ENCODE data around the gene ROR1.

Gene ROR1

DNA sequence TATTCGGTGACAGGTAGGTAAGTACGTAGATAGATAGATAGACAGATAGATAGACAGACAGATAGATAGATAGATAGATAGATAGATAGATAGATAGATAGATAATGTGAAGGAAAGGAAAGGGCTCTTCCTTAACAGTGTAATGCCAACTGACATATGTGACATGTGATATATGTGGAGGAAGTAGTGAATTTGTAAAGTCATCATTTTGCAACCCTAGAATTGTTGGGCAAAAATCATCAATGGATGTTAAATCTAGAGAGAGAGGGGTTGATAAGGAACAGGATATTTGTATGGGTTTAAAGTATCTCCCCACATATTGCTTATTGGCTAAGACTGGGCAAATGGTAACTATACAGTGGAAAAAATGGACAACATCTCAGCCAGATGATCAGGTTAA is 166.6 kb downstream of the ROR1 start:
- no peak for DNase-seq

DNA sequence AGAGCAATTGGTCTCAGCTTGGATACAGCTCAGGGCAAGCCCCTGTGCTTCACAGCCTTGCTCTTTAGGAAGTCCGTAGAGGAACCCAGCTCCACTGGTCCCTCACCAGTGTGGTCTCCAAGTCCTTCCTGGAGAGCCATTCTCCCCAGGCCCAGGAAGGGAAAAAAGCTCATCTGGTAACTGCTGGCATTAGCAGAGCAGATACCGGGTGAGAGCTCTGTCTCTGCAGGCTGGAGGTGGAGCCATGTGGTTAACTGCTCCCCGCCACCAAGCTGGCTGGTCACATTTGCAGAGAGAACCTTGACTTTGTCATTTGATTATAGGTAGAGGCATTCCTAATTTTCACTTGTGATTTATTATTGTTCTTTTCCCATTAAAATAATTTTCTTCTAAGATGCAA is 169.6 kb downstream of the ROR1 start:
- DNase-seq: no peak

DNA sequence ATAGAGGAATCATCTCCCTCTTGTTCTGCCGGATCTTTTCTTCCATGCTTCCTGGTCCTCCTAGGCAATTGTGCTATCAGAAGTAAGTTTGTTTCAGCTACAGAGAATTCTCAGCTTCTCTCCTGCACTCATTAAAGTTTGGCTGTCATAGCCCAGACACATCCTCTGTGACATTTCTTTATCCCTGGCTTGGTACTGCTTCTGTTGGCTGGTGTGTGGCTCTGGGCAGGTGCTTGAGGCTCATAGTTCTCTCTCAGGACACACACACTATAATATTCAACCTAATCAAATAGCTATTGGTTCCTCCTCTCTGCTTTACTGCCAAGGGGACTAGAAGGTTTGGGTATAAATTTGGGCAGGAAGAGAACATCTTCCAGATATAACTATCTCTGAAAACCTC is 172.1 kb downstream of the ROR1 start:
- no peak for DNase-seq

DNA sequence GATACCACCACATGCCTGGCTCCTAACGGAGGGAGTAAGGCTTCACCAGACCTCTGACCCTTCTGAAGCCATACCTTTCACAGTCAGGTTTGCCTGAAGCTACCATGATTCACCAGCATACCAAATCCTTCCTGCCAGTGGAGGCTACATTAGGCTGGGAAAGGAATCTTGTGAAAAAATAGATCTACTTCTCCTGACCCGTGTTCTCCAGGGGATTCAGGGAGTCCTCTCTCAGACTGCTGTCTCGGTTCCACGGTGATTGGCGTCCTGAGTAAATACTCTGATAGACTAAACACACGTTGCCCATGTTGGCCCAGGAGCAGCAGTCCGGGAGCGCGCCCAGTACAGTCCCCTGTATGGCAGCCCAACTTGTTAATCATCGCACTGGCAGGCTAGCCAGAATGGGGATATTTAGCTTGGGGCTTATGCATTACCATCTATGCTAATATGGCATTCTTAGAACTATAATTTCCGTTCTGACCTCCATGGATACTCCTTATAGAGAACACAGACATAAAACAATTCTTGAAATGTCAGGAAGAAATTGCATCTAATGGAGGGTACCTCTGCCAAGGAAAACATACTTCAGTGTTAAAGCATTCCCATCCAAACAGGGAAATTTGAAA is 173.2 kb downstream of the ROR1 start:
- DNase-seq: no peak

DNA sequence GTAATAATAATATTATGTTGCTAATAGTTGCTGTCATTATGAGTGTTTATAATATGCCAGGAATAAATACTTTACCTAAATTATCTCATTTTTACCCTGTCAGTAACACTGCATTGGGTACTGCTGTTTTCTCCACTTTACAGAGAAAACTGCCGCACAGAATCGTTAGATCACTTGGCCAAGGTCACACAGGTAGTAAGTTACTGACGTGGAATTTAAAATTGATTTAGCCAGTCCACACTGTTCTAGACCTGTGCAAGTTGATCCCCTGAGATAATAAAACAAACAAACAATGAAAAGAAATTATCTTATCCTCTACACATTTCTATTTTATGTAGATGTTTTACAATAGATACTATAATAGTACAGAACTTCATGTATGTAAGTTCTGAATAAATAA is 174.1 kb downstream of the ROR1 start:
- no peak for DNase-seq

DNA sequence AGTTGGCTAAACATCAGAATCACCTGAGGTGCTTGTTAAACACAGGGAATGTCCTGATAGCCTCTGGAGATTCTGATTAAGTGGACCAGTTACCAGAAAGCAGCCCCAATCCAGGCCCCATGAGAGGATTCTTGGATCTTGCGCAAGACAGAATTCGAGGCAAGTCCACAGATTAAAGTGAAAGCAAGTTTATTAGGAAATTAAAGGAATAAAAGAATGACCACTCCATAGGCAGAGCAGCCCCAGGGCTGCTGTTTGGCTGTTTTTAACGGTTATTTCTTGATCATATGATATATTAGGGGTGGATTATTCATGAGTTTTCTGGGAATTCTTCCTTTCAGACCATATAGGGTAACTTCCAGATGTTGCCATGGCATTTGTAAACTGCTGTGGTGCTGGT is 176.2 kb downstream of the ROR1 start:
- DNase-seq: no peak

DNA sequence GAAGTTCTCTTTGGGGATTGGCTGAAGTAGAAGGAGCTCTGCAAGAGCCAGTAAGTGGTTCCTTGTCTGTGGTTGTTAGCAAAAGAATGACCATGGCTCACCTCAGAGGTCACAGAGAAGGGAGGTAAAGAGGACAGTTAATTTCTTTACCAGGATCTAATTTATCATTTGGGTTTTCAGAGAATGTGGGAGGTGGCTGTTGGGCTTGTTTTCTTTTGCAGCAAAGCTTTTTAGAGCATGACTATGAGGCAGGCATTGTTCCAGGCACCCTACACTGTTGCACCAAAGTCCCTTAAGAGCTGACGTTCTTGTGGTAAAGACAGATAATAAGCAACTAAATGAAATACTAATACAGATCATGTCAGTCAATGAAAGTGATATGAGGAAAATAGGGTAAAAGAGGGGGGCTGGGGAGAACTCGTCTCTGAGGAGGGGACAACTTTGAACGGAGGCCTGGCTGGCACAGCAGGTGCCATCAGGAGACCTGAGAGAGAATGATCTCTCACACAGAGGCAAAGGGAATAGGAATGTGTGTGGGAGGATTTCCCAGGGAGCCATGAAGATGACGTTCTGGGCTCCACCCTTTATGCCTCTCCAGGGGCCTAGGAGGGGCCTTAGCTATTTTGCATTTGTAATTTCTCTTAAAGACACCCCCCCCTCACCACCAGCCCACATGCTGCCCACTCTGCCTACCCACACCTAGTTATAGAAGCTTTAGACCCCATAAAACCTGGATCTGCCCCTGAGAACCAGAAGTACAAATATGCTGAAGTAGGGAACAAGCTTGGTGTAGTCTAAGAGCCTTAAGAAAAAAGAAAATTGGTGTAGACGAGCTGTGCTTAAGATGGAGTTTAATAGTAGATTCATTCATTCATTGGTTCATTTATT is 177.5 kb downstream of the ROR1 start:
- DNase-seq: no peak

DNA sequence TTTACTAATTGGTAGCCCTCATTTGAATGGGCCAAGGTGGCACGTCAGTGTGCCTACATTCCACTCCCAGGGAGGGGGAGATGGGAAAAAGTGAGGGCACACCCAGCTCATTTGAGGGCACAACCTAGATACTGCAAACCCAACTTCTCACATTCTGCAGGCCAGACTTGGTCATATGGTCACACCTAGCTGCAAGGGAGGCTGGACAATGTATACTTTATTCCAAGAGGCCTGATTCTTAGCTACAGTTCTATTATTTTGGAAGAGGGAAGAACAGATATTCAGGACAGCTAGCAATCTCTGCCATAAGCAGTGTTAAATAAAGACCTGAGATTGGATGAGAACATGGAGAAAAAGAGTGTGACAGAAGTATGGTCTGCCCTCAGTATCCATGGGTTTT is 180.4 kb downstream of the ROR1 start:
- no peak for DNase-seq

DNA sequence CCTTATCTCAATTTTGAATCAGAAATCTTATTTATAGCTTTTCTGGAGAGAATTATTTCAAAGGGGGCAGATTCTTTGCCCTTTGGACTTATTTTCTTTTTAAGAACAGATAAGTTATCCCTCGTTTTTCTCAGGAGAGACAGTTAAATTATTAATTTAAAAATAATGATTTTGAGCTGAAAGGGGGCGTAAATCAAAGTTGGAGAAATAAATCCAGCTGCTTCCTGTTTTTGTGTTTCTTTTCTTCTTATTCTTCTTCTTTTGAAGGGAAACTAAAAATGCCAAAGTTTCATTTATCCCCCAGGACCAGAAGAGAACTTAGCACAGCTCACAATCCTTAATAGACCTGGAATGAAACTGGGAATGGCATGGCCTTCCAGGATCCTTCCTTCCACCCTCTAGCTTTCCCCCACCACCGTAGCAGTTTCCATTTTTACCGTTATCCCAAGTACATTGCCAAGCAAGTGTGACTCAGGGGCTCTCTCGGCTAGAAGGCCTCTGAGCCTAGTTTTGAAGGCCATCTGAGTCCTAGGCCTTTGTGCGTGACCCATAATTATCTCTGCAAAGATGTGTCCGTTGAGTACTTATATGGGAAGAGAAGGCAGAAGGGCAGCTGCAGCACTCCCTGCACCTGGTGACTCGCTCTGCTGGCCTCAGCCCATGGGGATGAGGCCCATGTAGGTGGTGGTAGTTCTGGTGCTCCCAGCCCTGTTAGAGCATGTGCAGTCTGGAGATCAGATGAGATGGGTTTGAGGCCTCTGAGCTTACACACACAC is 181.7 kb downstream of the ROR1 start:
- no peak for DNase-seq

DNA sequence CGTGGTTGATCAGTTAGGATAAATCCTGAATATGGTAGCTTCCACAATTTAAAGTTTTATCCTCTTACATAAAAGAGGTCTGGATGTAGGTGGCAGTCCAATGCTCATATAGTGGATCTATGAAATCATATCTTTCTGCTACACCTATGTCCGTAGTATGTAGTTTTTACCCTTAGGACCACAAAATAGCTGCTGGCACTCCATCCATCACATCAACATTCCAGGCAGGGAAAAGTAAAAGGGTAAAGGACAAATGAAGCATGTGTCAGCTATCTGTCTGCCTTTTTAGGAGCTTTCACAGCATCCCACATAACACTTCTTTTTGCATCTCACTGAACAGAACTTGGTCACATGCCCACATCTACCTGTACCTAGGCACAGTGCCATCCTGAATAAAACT is 184.7 kb downstream of the ROR1 start:
- no peak for DNase-seq

DNA sequence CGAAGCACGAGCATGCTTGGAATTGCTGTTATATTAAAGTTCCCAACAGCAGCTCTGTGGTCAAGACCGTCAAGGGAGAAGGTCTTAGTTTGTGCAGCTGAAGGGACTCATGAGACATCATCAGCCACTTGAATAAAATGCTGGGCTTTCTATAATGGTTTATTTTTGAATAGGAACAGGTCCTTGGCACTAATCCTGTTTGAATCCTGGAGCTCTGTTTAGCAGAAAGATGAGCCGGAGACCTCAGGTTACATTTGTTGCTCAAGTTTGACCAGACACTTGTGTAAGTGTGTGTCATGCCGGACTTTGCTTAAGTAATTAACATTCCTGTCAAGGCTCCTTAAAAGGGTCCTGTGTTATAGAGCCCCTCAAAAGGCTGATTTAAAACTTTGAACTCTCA is 186.5 kb downstream of the ROR1 start:
- no peak for DNase-seq

DNA sequence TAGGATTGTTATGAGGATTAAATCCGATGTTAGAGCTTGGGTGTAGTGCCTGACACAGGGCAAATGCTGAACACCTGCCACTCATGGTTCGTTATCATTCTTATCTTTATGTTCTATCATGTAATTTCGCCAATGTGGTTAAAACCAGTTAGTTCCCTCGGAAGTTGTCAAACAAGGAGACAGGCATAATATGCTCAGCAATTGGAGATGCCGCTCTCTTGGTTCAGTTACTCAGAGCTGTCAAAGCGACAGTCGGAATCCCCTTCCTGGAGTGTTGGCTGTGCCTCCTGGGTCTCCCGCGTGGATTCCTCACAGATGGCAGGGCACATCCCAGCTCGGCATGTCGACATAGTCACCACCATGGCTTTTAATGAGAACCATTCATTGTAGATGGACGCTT is 192.2 kb downstream of the ROR1 start:
- no peak for DNase-seq

DNA sequence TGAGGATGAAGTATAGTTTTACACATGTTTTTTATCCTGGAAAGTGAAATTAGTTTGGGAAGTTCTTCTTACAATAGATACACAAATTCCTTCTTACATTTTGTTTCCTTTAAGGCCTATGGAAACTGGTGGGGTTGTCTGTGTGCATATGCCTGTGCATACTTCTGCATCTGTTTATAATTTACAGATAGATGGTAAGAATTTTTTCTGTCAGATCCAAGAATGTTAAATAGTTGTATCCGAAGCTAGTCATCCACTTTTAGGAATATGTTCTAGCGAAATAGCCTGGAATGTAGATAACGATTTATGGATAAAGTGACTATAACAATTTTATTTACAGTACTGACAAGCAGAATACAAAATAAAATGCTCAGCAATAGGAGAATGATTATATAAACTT is 194.1 kb downstream of the ROR1 start:
- no peak for DNase-seq

DNA sequence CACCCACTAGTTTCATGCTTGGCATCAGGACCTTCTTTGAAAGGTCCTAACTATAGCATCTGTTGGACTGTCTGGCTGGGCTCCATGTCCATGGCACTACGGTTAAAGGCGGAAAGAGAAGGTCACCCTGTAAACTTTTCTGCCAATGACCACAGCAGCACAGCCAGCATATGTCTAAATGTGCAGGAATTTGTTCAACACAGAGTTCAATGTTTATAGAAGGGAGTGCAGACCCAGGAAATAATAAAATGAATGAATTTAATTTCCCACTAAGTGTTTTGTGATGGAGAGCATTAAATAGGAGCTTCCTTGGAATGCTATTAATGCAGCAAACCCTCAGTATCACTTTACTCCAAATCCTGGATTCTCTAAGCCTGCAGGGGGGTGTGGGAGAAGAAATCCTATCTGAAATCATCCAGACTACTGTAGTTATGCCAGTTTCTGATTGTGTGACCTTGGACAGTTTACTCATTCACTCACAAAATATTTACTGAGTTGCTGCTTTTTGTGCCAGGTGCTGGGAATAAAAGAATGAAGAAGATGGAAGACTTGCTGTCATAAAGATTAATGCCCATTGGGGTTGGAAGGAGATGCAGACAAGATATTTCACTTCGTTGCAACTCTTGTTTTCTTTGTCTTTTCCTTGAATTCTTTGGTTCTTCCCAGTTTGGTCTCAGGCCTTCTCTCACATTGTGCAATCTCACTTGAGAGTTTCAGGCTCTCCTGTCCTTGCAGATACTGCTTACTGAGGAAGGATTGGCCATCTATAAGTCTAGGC is 195.0 kb downstream of the ROR1 start:
- DNase-seq: peak; percentile 41

DNA sequence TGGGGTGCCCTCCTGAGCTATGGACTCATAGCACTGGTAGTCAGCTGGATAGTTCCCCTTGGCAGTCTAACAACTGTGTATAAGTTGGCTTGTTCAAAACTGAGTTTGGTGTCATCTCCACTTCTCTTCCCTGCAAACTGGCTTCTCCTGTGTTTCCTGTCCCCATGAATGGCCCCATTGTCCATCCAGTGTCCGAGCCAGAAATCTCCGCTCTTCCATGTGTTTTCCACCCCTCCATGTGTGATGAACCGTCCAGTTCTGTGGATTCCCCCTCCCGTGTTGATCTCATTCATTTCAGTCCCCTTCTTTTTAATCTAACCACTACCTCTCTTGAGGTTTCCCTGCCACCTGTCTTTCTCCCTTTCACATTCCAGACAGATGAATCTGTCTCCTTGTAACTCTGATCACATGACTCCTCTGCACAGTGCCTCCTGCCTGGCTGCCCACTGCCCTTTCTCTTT is 195.7 kb downstream of the ROR1 start:
- DNase-seq: peak; percentile 86

DNA sequence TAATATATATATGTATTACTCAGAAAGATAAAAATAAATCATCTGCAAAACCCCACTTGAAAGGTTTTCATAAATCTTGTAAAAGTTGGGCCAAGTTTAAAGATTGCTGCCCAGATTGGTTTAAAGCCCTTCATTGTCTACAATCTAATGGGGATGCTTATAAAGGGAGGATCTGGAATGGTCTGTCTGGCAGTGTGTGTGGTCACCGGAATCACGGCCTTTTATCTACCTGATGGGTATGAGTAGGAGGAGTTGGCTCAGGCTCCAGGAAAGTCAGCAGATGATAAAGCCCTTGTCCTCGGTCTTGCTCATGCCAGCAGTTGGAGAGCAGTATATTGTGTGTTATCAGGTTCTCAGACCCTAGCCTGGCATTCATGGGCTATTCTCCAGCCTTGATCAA is 197.7 kb downstream of the ROR1 start:
- DNase-seq: no peak

DNA sequence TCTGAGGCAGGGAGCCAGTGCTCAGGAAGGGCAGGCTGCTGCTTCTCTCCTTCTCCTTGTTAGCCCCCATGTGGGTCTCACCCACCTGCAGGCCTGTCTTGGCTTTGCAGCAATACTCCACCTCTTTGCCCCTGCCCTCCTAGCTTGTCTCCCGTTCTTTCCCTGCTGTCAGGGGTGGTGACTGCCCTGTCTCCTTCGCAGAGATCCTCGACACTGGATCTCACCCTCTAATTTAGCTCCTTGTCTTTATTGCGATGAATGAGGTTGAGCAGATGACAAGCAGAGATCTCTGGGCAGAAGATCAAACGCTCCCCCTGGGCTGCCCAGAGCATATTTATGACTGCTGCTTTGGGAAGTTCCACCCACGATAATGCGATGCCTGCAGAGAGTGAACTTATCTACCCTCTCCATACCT is 199.2 kb downstream of the ROR1 start:
- no peak for DNase-seq

DNA sequence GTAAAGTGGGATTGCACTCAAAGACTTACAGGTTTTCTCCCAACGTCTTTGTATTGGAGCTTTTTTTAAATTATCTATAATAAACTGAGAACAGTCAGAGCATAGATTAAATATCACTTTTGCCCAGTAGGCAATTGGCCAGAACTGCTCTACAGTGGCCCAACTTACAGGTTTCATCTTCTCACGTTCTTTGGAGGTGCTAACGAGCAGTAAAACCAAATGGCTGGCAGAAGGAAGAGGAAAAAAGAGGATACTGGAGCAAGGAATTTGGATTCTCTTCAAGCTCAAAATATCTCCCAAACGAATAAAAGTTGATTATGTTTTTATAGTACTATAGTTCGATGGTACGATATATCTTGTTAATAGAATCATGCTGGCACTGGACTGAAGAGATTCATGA is 201.1 kb downstream of the ROR1 start:
- no peak for DNase-seq

DNA sequence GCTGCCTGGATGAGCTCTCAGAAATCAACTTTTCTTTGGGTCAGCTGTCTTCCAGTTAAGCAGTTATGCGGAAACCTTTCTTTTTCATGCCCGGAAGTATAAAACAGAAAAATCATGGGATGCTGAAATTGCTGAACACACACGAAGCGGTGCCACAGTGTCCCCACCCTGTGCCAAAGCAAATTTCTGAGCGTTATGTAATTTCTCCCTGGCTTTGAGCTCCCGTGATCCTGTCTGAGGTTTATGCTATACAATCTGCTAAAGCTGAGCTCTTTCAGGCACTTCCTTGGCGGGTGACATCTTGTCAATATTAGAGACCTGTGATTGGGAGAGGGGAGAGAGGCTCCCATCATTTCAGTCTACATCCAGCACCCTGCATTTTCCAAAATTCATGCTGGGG is 201.7 kb downstream of the ROR1 start:
- DNase-seq: no peak

DNA sequence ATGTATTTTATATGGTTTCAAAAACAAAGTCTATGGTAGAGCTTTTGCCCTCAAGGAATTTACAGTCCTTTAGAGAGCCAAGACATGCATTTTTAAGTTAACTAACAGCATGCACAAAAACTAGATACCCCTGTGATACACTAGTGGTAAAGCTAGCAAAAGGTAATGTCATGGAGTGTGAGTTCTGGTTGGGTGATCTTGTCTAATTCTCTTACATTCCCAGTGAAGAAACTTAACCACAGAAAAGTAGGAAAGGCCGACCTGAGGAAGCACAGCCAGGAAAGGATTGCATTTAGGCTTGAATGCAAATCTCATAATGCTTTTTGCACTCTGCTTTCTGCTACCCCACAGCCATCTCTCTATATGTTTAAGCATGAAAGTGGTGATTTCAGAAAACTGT is 202.2 kb downstream of the ROR1 start:
- DNase-seq: no peak

DNA sequence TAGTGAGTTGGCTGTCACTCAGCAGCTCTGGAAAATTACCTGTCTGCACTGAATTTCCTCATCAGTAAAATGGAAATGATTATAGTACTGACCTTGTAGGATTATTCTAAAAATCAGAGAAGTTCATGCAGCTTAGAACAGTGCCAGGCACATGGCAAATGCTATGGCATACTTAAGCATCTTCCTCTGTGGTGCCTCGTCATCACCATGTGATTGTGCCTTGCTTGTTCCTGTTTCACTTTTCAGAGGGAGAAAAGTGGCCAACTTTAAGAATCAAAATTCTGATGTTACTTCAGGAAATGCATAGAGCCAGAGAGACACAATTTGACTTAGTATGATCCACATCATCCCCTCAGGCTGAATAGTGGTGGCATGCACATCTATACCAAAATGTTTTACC is 203.6 kb downstream of the ROR1 start:
- DNase-seq: no peak

DNA sequence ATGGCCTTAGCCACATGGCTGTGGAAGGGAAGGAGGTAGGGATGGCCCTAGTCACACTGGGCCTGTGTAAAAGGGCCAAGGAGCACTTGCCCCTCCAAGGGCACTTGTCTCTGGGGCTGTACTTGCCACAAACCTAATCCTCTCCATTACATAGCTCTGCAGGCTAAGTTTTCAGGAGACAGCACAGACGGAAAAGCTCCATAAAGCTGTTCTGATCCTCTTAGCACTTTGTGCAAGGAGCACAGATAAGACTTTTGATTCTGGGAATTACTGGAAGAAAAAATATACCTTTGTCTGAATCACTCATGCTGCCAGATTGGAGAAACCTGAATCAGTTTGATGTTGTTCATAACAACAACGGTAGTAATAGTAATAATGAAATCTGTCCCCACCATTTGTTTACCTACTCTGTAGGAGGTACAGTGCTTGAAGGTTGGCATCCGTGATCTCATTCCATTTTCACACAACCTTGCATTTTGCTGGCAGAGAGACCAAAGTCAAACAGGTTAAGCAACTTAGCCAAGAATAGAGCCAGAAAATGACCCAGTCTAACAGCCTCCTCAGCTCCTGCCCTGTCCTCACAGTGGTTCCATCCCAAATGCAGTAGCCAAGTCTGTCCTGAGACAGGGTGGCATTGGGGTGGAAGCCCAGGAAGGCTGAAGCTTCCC is 207.1 kb downstream of the ROR1 start:
- peak; percentile 83 for DNase-seq

DNA sequence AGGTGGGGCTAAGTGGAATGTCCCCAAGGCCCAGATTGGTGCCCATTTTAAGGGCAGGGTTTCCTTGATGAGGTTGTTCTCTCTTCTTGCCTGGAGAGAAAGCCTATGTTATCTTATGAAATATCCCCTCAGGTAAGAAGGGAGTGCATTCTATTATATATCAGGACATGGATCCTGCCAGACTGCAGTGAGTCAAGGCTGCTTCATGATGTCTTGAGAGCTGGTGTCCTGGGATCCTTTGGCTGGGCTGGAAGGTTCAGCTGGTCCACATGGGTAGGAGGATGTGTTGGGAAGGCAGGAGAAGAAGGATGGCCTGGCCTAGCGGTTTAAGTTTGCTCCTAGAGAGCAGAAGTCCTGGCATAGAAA is 207.6 kb downstream of the ROR1 start:
- DNase-seq: no peak
